Body of pancreas (tissue), 4 donors: ENCODE results near the gene CTPS1.

Experiments used
- CTCF ChIP-seq, 7 experiments: fragments of 450-650 bp in 4 of 7; fragments of 200-600 bp in 3 of 7; sonication (generic) in 3 of 7; IDR thresholded peaks; one replicate each; pipeline ENCODE4 v1.5.1; 2016 to 2019; ENCODE audit warnings: antibody characterized with exemption in 7 of 7
- POLR2A ChIP-seq, 3 donors: fragments of 450-650 bp; IDR thresholded peaks; one replicate each; pipeline ENCODE4 v1.6.1; 2016; ENCODE audit warnings: antibody characterized with exemption in 3 of 3, mild to moderate bottlenecking in 2 of 3

- TF ChIP-seq POLR2A (IDR thresholded peaks at IDR 0.05): no peak
- no peak for TF ChIP-seq CTCF (IDR thresholded peaks at IDR 0.05)
Observed at GRCh38 chr1:40980068-40980452, 564 bp downstream of the CTPS1 start.
